ENCODE measurements around the gene FBXW7. TPM values are rescaled to one million over a fixed set of nuclear protein-coding genes. Genes with fewer than 3 reads are reported as not detected.

The FBXW7 gene
- total RNA-seq, 1 donor from 2014 or later, result 42.2 TPM

DNA sequence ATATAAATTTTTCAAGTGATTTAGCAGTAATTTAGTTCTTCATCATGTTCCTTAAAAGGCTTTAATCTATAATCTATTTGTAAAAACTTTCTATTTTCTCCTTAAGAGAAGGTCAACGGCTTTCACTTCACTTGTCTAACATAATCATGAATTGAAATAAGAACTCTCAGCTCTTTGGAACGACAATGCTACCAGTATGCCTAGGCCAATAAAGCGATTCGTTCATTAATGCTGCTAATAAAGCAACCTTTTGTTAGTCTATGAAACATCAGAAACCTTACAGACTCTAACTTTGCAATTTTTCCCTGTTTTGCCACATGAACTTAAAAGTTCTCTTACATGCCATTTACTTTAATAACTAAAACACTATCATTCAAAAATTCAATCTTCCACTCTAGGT is 47.6 kb downstream of the FBXW7 start:
- H3K4me3 Mint-ChIP-seq, result no peak overlapping the region
- no peaks in the 10 kb centered on the region for H3K27me3 Mint-ChIP-seq
- intact Hi-C loops (cut with micrococcal nuclease), result loop anchor here (5.0 to 10.0 kb wide), 2 partner anchors 287 to 1456 kb away; partner anchors contain the start of genes ARFIP1 and TIGD4

DNA sequence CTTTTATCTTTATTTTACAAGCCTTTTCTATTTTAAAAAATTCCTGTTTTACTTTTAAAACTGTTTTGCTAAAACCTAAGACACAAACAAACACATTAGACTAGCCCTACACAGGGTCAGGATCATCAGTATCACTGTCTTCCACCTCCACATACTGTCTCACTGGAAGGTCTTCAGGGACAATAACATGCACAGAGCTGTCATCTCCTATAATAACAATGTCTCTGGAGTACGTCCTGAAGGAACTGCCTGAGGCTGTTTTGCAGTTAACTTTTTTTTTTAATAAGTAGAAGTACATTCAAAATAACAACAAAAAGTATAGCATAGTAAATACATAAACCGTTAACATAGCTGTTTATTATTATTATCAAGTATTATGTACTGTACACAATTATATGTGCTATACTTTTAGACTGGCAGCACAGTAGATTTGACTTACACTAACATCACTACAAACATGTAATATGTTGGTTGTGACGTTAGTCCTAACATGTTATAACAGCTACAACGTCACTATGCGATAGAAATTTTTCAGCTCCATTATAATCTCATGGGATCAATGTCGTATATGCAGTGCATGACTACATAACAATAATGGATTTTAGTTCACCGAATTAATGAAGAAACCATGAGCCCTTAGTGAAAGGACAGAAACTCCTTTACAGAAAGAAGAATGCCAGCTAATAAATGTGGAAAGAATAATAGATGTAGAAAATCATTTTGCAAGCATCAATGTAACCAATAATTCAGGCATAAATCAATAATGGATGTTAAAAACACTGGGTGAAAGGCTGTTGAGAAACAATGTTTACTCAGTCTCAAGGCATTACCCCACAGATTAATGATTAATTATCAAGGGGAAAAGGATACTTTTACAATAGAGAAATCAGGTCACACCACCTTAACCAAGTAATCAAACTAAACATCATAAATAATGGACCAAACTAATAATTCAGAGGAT is 49.2 kb downstream of the FBXW7 start:
- H3K9me3 Mint-ChIP-seq, result peaks cover 3% of the 10 kb centered on the region
- peak overlapping the region; percentile 39 for H3K4me3 Mint-ChIP-seq
- intact Hi-C loops (cut with micrococcal nuclease), result loop anchor here (5.0 to 10.0 kb wide), 2 partner anchors 288 to 1454 kb away; partner anchors contain the start of genes ARFIP1 and TIGD4
- no peaks in the 10 kb centered on the region for H3K27me3 Mint-ChIP-seq
- peaks cover 40% of the 10 kb centered on the region for H3K4me1 Mint-ChIP-seq
- H3K36me3 Mint-ChIP-seq (ENCODE audit: low read depth), result peaks cover 6% of the 10 kb centered on the region
- peak overlapping the region; percentile 56 for H3K27ac Mint-ChIP-seq
- no peak for DNase-seq

More for the DNA sequence above, 47.6 kb downstream of the FBXW7 start:
- DNase-seq, result no peak
- Mint-ChIP-seq H3K9me3 (no peaks in the 10 kb centered on the region), H3K27ac (no peak overlapping the region), H3K4me1 (peaks cover 48% of the 10 kb centered on the region), H3K36me3 (ENCODE audit: low read depth) (peaks cover 9% of the 10 kb centered on the region)

- Mint-ChIP-seq H3K4me3 (peak overlapping the region; percentile 43), H3K27ac (peak overlapping the region; percentile 56), H3K4me1 (peaks cover 38% of the 10 kb centered on the region), H3K9me3 (peaks cover 3% of the 10 kb centered on the region), H3K27me3 (no peaks in the 10 kb centered on the region), H3K36me3 (ENCODE audit: low read depth) (peaks cover 14% of the 10 kb centered on the region)
- intact Hi-C loops (cut with micrococcal nuclease), result loop anchor here (1.0 to 10.0 kb wide), 7 partner anchors 28 to 1454 kb away; partner anchors contain the start of genes ARFIP1, FBXW7 and TIGD4
- peak; percentile 89 for DNase-seq
These were observed 50.1 kb downstream of the FBXW7 start for GRCh38 chr4:152485726-152486276.

DNA sequence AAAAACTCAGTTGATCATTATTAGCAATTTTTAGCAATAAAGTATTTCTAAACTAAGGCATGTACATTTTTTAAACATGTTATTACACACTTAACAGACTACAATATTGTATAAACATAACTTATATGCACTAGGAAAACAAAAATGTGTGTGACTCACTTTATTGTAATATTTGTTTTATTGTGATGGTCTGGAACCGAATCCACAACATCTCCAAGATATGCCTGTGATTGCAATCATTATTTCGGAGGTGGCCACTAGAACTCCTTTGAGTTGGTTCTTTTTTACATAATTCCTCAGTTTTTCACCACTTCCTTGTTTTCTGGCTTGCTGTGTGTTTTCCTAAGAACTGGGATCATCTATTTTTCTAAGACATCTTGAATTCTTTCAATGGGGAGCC is 53.7 kb downstream of the FBXW7 start:
- peaks cover 36% of the 10 kb centered on the region for H3K4me1 Mint-ChIP-seq
- H3K27ac Mint-ChIP-seq, result no peak overlapping the region
- H3K27me3 Mint-ChIP-seq, result no peaks in the 10 kb centered on the region
- intact Hi-C loops (cut with micrococcal nuclease), result loop anchor here (10.0 kb wide), 1 partner anchor 293 kb away; the partner anchor contains the start of genes ARFIP1 and TIGD4
- peaks cover 23% of the 10 kb centered on the region for H3K36me3 Mint-ChIP-seq (ENCODE audit: low read depth)
- H3K4me3 Mint-ChIP-seq, result no peak overlapping the region
- H3K9me3 Mint-ChIP-seq, result peaks cover 7% of the 10 kb centered on the region
- no peak for DNase-seq

DNA sequence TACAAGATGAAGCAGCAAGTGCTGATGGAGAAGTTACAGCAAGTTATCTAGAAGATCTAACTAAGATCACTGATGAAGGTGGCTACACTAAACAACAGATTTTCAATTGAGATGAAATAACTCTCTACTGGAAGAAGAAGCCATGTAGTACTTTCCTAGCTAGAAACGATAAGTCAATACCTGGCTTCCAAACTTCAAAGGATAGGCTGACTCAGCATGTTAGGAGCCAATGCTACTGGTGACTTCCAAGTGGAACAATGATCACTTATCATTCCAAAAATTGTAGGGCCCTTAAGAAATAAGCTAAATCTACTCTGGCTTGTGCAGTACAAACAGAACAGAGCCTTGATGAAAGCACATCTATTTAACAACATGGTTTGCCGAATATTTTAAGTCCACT is 55.0 kb downstream of the FBXW7 start:
- no peak for DNase-seq
- peaks cover 23% of the 10 kb centered on the region for H3K36me3 Mint-ChIP-seq (ENCODE audit: low read depth)
- peaks cover 28% of the 10 kb centered on the region for H3K4me1 Mint-ChIP-seq
- H3K4me3 Mint-ChIP-seq, result no peak overlapping the region
- H3K27me3 Mint-ChIP-seq, result no peaks in the 10 kb centered on the region
- peaks cover 7% of the 10 kb centered on the region for H3K9me3 Mint-ChIP-seq
- intact Hi-C loops (cut with micrococcal nuclease), result loop anchor here (10.0 kb wide), 1 partner anchor 294 kb away; the partner anchor contains the start of genes ARFIP1 and TIGD4
- H3K27ac Mint-ChIP-seq, result no peak overlapping the region

DNA sequence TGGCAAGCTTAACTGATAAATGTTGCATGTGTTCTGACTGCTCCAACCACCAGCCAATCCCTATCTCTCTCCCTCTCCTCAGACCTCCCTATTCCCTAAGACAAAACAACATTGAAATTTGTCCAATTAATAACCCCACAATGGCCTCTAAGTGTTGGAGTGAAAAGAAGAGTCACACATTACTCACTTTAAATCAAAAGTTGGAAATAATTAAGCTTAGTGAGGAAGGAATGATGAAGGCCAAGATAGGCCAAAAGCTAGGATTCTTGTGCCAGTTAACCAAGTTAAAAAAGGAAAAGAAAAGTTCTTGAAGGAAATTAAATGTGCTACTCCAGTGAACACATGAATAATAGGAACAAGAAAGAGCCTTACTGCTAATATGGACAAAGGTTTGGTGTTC is 55.6 kb downstream of the FBXW7 start:
- H3K4me1 Mint-ChIP-seq, result peaks cover 25% of the 10 kb centered on the region
- H3K9me3 Mint-ChIP-seq, result peaks cover 7% of the 10 kb centered on the region
- H3K27ac Mint-ChIP-seq, result no peak overlapping the region
- intact Hi-C loops (cut with micrococcal nuclease), result loop anchor here (10.0 kb wide), 1 partner anchor 294 kb away; the partner anchor contains the start of genes ARFIP1 and TIGD4
- H3K27me3 Mint-ChIP-seq, result no peaks in the 10 kb centered on the region
- H3K4me3 Mint-ChIP-seq, result no peak overlapping the region
- no peak for DNase-seq
- peaks cover 23% of the 10 kb centered on the region for H3K36me3 Mint-ChIP-seq (ENCODE audit: low read depth)

GRCh38 chr4:152479428-152480026 is 56.4 kb downstream of the FBXW7 start:
- Mint-ChIP-seq H3K4me3 (no peak overlapping the region), H3K9me3 (peaks cover 7% of the 10 kb centered on the region)

GRCh38 chr4:152478461-152479237 is 57.2 kb downstream of the FBXW7 start:
- peaks cover 24% of the 10 kb centered on the region for H3K36me3 Mint-ChIP-seq (ENCODE audit: low read depth)

More at GRCh38 chr4:152479428-152480026, 56.4 kb downstream of the FBXW7 start:
- peaks cover 22% of the 10 kb centered on the region for H3K4me1 Mint-ChIP-seq
- no peak for DNase-seq
- H3K27ac Mint-ChIP-seq, result no peak overlapping the region
- no peaks in the 10 kb centered on the region for H3K27me3 Mint-ChIP-seq
- intact Hi-C loops (cut with micrococcal nuclease), result loop anchor here (10.0 kb wide), 1 partner anchor 295 kb away; the partner anchor contains the start of genes ARFIP1 and TIGD4
- H3K36me3 Mint-ChIP-seq (ENCODE audit: low read depth), result peaks cover 23% of the 10 kb centered on the region

GRCh38 chr4:152476796-152477195 is 59.1 kb downstream of the FBXW7 start:
- intact Hi-C loops (cut with micrococcal nuclease), result no loop called here
- H3K27me3 Mint-ChIP-seq, result no peaks in the 10 kb centered on the region
- H3K36me3 Mint-ChIP-seq (ENCODE audit: low read depth), result peaks cover 25% of the 10 kb centered on the region
- H3K4me1 Mint-ChIP-seq, result peaks cover 22% of the 10 kb centered on the region
- H3K4me3 Mint-ChIP-seq, result no peak overlapping the region
- no peak for DNase-seq
- no peak overlapping the region for H3K27ac Mint-ChIP-seq
- H3K9me3 Mint-ChIP-seq, result peaks cover 7% of the 10 kb centered on the region

More at GRCh38 chr4:152478461-152479237, 57.2 kb downstream of the FBXW7 start:
- peaks cover 11% of the 10 kb centered on the region for H3K9me3 Mint-ChIP-seq
- peaks cover 22% of the 10 kb centered on the region for H3K4me1 Mint-ChIP-seq
- intact Hi-C loops (cut with micrococcal nuclease), result no loop called here
- no peaks in the 10 kb centered on the region for H3K27me3 Mint-ChIP-seq
- no peak overlapping the region for H3K27ac Mint-ChIP-seq
- DNase-seq, result no peak
- no peak overlapping the region for H3K4me3 Mint-ChIP-seq

- Mint-ChIP-seq H3K4me3 (no peak overlapping the region), H3K27ac (no peak overlapping the region), H3K36me3 (ENCODE audit: low read depth) (peaks cover 16% of the 10 kb centered on the region), H3K4me1 (peaks cover 2% of the 10 kb centered on the region), H3K27me3 (no peaks in the 10 kb centered on the region), H3K9me3 (peaks cover 4% of the 10 kb centered on the region)
- DNase-seq, result no peak
- intact Hi-C loops (cut with micrococcal nuclease), result no loop called here
These were observed 64.6 kb downstream of the FBXW7 start for GRCh38 chr4:152471251-152471792.

GRCh38 chr4:152468408-152468807 is 67.5 kb downstream of the FBXW7 start:
- H3K27me3 Mint-ChIP-seq, result no peaks in the 10 kb centered on the region
- no peaks in the 10 kb centered on the region for H3K9me3 Mint-ChIP-seq
- intact Hi-C loops (cut with micrococcal nuclease), result no loop called here
- H3K27ac Mint-ChIP-seq, result no peak overlapping the region
- H3K4me3 Mint-ChIP-seq, result no peak overlapping the region
- no peak for DNase-seq
- H3K36me3 Mint-ChIP-seq (ENCODE audit: low read depth), result peaks cover 17% of the 10 kb centered on the region
- H3K4me1 Mint-ChIP-seq, result peaks cover 17% of the 10 kb centered on the region

GRCh38 chr4:152467101-152467500 is 68.8 kb downstream of the FBXW7 start:
- intact Hi-C loops (cut with micrococcal nuclease), result no loop called here
- H3K4me1 Mint-ChIP-seq, result peaks cover 29% of the 10 kb centered on the region

More at GRCh38 chr4:152467101-152467500, 68.8 kb downstream of the FBXW7 start:
- no peaks in the 10 kb centered on the region for H3K9me3 Mint-ChIP-seq
- H3K4me3 Mint-ChIP-seq, result no peak overlapping the region
- no peak overlapping the region for H3K27ac Mint-ChIP-seq
- peaks cover 17% of the 10 kb centered on the region for H3K36me3 Mint-ChIP-seq (ENCODE audit: low read depth)
- DNase-seq, result no peak
- no peaks in the 10 kb centered on the region for H3K27me3 Mint-ChIP-seq
